ENCODE measurements around the gene ZDHHC14. TPM values are rescaled to one million over a fixed set of nuclear protein-coding genes. Genes with fewer than 3 reads are reported as not detected.

Gene ZDHHC14
- total and polyA plus RNA-seq, 4 donors, result 12.3 to 46.8 (median 28.1) TPM

GRCh38 chr6:157603314-157603940, 222.4 kb downstream of the ZDHHC14 start:
- Histone ChIP-seq H3K27me3 (ENCODE audit: control insufficient read depth, insufficient read depth, low read length) (no peaks in the 10 kb centered on the region), H3K36me3 (ENCODE audit: control insufficient read depth, insufficient read depth, low read length) (peaks cover 8% of the 10 kb centered on the region)

GRCh38 chr6:157603971-157604370, 223.0 kb downstream of the ZDHHC14 start:
- DNase-seq (ENCODE audit: low read depth in 4 of 6, low spot score in 6 of 6), result no peak
- Histone ChIP-seq H3K27me3 (ENCODE audit: control insufficient read depth, insufficient read depth, low read length) (no peaks in the 10 kb centered on the region), H3K9me3 (ENCODE audit: control insufficient read depth, insufficient read depth, low read length) (no peaks in the 10 kb centered on the region), H3K4me3 (ENCODE audit: low read depth, low read length) (no peak overlapping the region), H3K36me3 (ENCODE audit: control insufficient read depth, insufficient read depth, low read length) (peaks cover 10% of the 10 kb centered on the region), H3K4me1 (ENCODE audit: control insufficient read depth, insufficient read depth, low read length) (peaks cover 15% of the 10 kb centered on the region), H3K27ac (ENCODE audit: low read depth, low read length) (no peak overlapping the region)
- WGBS (ENCODE audit: insufficient coverage), result 100% methylated on average over 1 of the region's 5 CpGs

More at GRCh38 chr6:157603314-157603940, 222.4 kb downstream of the ZDHHC14 start:
- WGBS (ENCODE audit: insufficient coverage), result 94% methylated on average over 12 of the region's 13 CpGs
- H3K4me1 ChIP-seq (ENCODE audit: control insufficient read depth, insufficient read depth, low read length), result peaks cover 12% of the 10 kb centered on the region
- no peak overlapping the region for H3K27ac ChIP-seq (ENCODE audit: low read depth, low read length)
- H3K4me3 ChIP-seq (ENCODE audit: low read depth, low read length), result no peak overlapping the region
- DNase-seq (ENCODE audit: low read depth in 4 of 6, low spot score in 6 of 6), result no peak
- no peaks in the 10 kb centered on the region for H3K9me3 ChIP-seq (ENCODE audit: control insufficient read depth, insufficient read depth, low read length)

DNA sequence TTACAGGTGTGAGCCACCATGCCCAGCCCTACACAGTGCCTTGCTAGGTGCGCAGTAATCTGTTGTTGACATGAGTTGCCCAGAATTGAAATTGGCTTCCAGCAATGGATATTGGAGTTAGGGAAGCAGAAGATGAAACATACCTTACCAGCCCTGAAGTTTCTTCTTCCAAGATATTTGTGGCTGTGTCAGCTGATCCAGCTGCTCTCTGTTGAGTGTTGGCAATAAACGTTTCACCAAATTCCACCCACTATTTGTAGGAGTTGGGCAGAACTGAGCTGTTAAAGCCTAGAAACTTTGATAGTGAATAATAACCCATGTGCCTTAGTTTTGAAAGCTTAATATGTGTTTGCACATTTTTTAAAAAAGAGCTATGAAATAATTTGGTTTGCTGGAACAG, 223.8 kb downstream of the ZDHHC14 start:
- whole genome bisulfite sequencing (ENCODE audit: insufficient coverage), result no CpG with 5 or more reads among the region's 2 CpGs
- Histone ChIP-seq H3K4me1 (ENCODE audit: control insufficient read depth, insufficient read depth, low read length) (peaks cover 15% of the 10 kb centered on the region), H3K36me3 (ENCODE audit: control insufficient read depth, insufficient read depth, low read length) (peaks cover 10% of the 10 kb centered on the region), H3K27ac (ENCODE audit: low read depth, low read length) (no peak overlapping the region), H3K27me3 (ENCODE audit: control insufficient read depth, insufficient read depth, low read length) (no peaks in the 10 kb centered on the region), H3K9me3 (ENCODE audit: control insufficient read depth, insufficient read depth, low read length) (no peaks in the 10 kb centered on the region), H3K4me3 (ENCODE audit: low read depth, low read length) (no peak overlapping the region)
- DNase-seq (ENCODE audit: low read depth in 4 of 6, low spot score in 6 of 6), result no peak

GRCh38 chr6:157605484-157605883, 224.5 kb downstream of the ZDHHC14 start:
- Histone ChIP-seq H3K27ac (ENCODE audit: low read depth, low read length) (no peak overlapping the region), H3K36me3 (ENCODE audit: control insufficient read depth, insufficient read depth, low read length) (peaks cover 10% of the 10 kb centered on the region), H3K27me3 (ENCODE audit: control insufficient read depth, insufficient read depth, low read length) (no peaks in the 10 kb centered on the region), H3K9me3 (ENCODE audit: control insufficient read depth, insufficient read depth, low read length) (no peaks in the 10 kb centered on the region), H3K4me3 (ENCODE audit: low read depth, low read length) (no peak overlapping the region), H3K4me1 (ENCODE audit: control insufficient read depth, insufficient read depth, low read length) (peaks cover 15% of the 10 kb centered on the region)
- 61% methylated on average over 8 of the region's 8 CpGs for WGBS (ENCODE audit: insufficient coverage)
- no peak for DNase-seq (ENCODE audit: low read depth in 4 of 6, low spot score in 6 of 6)

DNA sequence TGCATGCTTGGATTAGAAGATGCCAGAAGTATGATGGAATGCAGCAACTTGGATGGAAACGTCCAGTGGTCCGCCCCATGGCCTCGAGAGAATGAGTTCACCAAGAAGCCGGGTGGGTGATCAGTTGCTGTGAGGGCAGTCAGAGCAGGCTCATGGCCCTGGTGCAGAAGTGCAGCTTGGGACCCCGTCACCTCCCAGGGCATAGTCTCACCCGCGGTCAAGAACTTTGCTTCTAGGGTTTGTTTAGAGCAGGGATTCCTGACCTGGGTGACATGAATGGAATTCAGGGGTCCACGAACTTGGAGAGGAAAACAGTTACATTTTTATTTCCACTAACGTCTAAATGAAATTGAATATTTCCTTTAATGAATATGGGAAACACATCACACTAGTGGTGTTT, 225.5 kb downstream of the ZDHHC14 start:
- Histone ChIP-seq H3K36me3 (ENCODE audit: control insufficient read depth, insufficient read depth, low read length) (peaks cover 8% of the 10 kb centered on the region), H3K4me1 (ENCODE audit: control insufficient read depth, insufficient read depth, low read length) (peaks cover 15% of the 10 kb centered on the region), H3K9me3 (ENCODE audit: control insufficient read depth, insufficient read depth, low read length) (no peaks in the 10 kb centered on the region), H3K27me3 (ENCODE audit: control insufficient read depth, insufficient read depth, low read length) (no peaks in the 10 kb centered on the region), H3K4me3 (ENCODE audit: low read depth, low read length) (no peak overlapping the region), H3K27ac (ENCODE audit: low read depth, low read length) (no peak overlapping the region)
- DNase-seq (ENCODE audit: low read depth in 4 of 6, low spot score in 6 of 6), result no peak
- 89% methylated on average over 4 of the region's 9 CpGs for WGBS (ENCODE audit: insufficient coverage)

DNA sequence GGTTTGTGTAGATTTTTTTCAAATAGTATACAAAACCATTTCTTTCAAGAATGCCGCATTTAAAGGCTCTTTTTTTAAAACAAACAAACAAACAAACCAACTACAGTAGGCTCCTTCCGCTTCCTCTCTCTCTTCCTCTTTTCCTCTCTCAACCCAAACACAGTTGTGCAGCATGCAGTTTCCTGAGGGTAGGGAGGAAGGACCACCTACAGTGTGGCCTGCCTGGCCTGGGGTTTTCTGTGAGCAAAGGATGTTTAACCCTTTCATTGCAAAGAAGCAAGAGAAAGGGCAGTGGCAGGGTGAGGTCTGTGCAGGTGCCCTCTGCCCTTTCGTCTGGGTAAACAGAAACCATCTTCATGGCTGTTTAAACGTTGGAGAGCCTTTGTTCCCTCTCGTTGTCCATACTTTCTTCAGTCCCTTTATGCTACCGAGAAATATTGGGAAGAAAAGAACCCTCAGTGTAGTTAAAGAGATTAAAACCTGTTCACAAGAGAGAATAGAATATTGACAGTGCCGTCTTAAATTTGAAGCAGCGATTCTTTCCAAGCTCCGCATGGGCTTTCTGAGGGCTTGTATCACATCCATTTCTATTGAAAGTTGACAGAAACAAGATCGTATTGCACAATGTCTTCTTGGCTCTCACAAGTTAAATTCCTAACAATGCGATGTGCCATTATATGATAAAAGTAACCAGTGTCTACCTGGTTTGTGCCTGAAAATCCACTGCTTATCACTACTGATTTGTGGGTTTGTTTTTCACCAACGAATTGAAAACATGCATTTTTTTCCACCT, 226.5 kb downstream of the ZDHHC14 start:
- DNase-seq (ENCODE audit: low read depth in 4 of 6, low spot score in 6 of 6), result no peak
- Histone ChIP-seq H3K27me3 (ENCODE audit: control insufficient read depth, insufficient read depth, low read length) (no peaks in the 10 kb centered on the region), H3K36me3 (ENCODE audit: control insufficient read depth, insufficient read depth, low read length) (peaks cover 8% of the 10 kb centered on the region), H3K27ac (ENCODE audit: low read depth, low read length) (no peak overlapping the region), H3K4me1 (ENCODE audit: control insufficient read depth, insufficient read depth, low read length) (peaks cover 15% of the 10 kb centered on the region), H3K4me3 (ENCODE audit: low read depth, low read length) (no peak overlapping the region), H3K9me3 (ENCODE audit: control insufficient read depth, insufficient read depth, low read length) (no peaks in the 10 kb centered on the region)
- 37% methylated on average over 5 of the region's 12 CpGs for whole genome bisulfite sequencing (ENCODE audit: insufficient coverage)

- Histone ChIP-seq H3K27ac (ENCODE audit: low read depth, low read length) (no peak overlapping the region), H3K4me1 (ENCODE audit: control insufficient read depth, insufficient read depth, low read length) (peaks cover 15% of the 10 kb centered on the region), H3K27me3 (ENCODE audit: control insufficient read depth, insufficient read depth, low read length) (no peaks in the 10 kb centered on the region), H3K36me3 (ENCODE audit: control insufficient read depth, insufficient read depth, low read length) (peaks cover 6% of the 10 kb centered on the region), H3K9me3 (ENCODE audit: control insufficient read depth, insufficient read depth, low read length) (no peaks in the 10 kb centered on the region), H3K4me3 (ENCODE audit: low read depth, low read length) (no peak overlapping the region)
- DNase-seq (ENCODE audit: low read depth in 4 of 6, low spot score in 6 of 6), result no peak
- WGBS (ENCODE audit: insufficient coverage), result 86% methylated on average over 13 of the region's 16 CpGs
Observed at GRCh38 chr6:157608221-157609075, 227.5 kb downstream of the ZDHHC14 start.

DNA sequence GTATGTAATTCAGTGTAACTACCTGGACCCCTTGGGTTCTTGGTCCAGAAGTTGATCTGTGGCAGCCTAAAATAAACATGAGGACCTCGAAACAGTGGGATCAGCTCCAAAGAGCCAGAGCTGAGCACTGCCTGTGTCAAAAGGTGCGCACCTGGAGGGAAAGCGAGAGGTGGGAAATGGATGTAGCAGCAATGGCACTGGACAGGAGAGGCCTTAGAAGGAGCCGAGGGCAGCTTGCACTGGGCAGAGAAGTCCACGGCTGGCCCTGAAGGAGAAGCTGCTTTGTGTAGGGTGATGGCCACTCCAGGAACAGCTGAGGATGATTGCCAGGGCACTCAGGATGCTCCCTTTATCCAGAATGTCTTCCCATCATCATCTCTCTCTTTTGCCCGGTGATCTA, 228.1 kb downstream of the ZDHHC14 start:
- Histone ChIP-seq H3K27ac (ENCODE audit: low read depth, low read length) (no peak overlapping the region), H3K9me3 (ENCODE audit: control insufficient read depth, insufficient read depth, low read length) (no peaks in the 10 kb centered on the region), H3K4me3 (ENCODE audit: low read depth, low read length) (no peak overlapping the region), H3K4me1 (ENCODE audit: control insufficient read depth, insufficient read depth, low read length) (peaks cover 15% of the 10 kb centered on the region), H3K36me3 (ENCODE audit: control insufficient read depth, insufficient read depth, low read length) (peaks cover 6% of the 10 kb centered on the region), H3K27me3 (ENCODE audit: control insufficient read depth, insufficient read depth, low read length) (no peaks in the 10 kb centered on the region)
- WGBS (ENCODE audit: insufficient coverage), result 97% methylated on average over 3 of the region's 6 CpGs
- no peak for DNase-seq (ENCODE audit: low read depth in 4 of 6, low spot score in 6 of 6)

DNA sequence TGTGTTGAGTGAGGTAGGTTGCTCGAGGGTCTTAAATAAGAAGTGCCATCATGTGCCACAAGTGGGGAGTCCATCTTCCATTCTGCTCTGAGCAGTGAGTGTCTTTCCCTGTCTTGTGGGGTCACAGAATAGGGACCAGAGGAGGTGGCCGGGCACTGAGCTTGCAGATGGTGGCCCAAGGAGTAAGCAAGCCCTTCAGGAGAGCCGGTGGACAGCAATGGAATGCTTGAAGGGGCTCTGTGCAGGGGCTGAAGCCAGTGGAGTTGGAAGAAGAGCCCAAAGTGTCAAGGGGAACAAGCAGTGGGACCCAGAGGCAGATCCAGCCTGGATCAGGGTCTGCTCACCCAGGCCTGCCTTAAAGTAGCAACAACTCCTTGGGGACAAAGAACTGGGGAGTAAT, 228.6 kb downstream of the ZDHHC14 start:
- Histone ChIP-seq H3K4me1 (ENCODE audit: control insufficient read depth, insufficient read depth, low read length) (peaks cover 15% of the 10 kb centered on the region), H3K27me3 (ENCODE audit: control insufficient read depth, insufficient read depth, low read length) (no peaks in the 10 kb centered on the region), H3K4me3 (ENCODE audit: low read depth, low read length) (no peak overlapping the region), H3K27ac (ENCODE audit: low read depth, low read length) (no peak overlapping the region), H3K9me3 (ENCODE audit: control insufficient read depth, insufficient read depth, low read length) (no peaks in the 10 kb centered on the region), H3K36me3 (ENCODE audit: control insufficient read depth, insufficient read depth, low read length) (peaks cover 6% of the 10 kb centered on the region)
- WGBS (ENCODE audit: insufficient coverage), result 100% methylated on average over 3 of the region's 3 CpGs
- DNase-seq (ENCODE audit: low read depth in 4 of 6, low spot score in 6 of 6), result no peak

Data from spinal cord (tissue), 10 donors.